Measurements from ENCODE around the gene TRIM54. TPM values are rescaled to one million over a fixed set of nuclear protein-coding genes. Genes with fewer than 3 reads are reported as not detected.

TRIM54 gene
- total RNA-seq, 1 donor from 2014 or later = not detected

GRCh38 chr2:27238976-27239375, 43.3 kb upstream of the TRIM54 start:
- H3K36me3 Mint-ChIP-seq (ENCODE audit: low read depth) = peaks cover 13% of the 10 kb centered on the region
- DNase-seq (ENCODE audit: low read depth, low spot score) = no peak
- no peaks in the 10 kb centered on the region for H3K4me1 Mint-ChIP-seq
- no peak overlapping the region for H3K4me3 Mint-ChIP-seq
- no peaks in the 10 kb centered on the region for H3K27me3 Mint-ChIP-seq (ENCODE audit: low read depth)
- TF ChIP-seq, protein P1, sequence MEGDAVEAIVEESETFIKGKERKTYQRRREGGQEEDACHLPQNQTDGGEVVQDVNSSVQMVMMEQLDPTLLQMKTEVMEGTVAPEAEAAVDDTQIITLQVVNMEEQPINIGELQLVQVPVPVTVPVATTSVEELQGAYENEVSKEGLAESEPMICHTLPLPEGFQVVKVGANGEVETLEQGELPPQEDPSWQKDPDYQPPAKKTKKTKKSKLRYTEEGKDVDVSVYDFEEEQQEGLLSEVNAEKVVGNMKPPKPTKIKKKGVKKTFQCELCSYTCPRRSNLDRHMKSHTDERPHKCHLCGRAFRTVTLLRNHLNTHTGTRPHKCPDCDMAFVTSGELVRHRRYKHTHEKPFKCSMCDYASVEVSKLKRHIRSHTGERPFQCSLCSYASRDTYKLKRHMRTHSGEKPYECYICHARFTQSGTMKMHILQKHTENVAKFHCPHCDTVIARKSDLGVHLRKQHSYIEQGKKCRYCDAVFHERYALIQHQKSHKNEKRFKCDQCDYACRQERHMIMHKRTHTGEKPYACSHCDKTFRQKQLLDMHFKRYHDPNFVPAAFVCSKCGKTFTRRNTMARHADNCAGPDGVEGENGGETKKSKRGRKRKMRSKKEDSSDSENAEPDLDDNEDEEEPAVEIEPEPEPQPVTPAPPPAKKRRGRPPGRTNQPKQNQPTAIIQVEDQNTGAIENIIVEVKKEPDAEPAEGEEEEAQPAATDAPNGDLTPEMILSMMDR (conservative IDR thresholded peaks at IDR 0.05) = no peak
- no peaks in the 10 kb centered on the region for H3K9me3 Mint-ChIP-seq
- H3K27ac Mint-ChIP-seq (ENCODE audit: unreplicated experiment) = no peak overlapping the region

DNA sequence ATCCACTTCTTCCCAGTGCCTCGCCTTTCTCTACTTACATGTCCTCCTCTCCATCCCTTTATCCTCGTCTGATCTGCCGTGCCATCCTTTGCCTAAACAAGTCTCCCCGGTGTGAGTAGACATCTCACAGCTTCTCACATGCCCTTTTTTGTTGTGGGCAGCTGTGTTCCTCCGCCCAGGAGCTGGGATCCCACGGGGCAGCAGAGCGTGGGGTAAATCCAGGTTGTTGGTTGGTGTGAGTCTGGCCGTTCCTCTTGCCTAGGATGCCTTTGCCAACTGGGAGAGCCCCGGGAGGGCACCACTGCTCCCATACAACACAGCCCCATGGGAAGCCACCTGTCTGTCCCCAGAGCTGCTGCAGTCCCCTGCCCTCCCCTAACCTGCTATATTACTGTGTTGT, 41.8 kb upstream of the TRIM54 start:
- TF ChIP-seq, protein P1 (conservative IDR thresholded peaks at IDR 0.05) = no peak
- peaks cover 13% of the 10 kb centered on the region for H3K36me3 Mint-ChIP-seq (ENCODE audit: low read depth)
- H3K4me1 Mint-ChIP-seq = no peaks in the 10 kb centered on the region
- H3K9me3 Mint-ChIP-seq = no peaks in the 10 kb centered on the region
- H3K4me3 Mint-ChIP-seq = no peak overlapping the region
- DNase-seq (ENCODE audit: low read depth, low spot score) = no peak
- H3K27me3 Mint-ChIP-seq (ENCODE audit: low read depth) = no peaks in the 10 kb centered on the region
- H3K27ac Mint-ChIP-seq (ENCODE audit: unreplicated experiment) = no peak overlapping the region

- TF ChIP-seq, protein P1 (conservative IDR thresholded peaks at IDR 0.05) = no peak
- no peak overlapping the region for H3K4me3 Mint-ChIP-seq
- no peaks in the 10 kb centered on the region for H3K27me3 Mint-ChIP-seq (ENCODE audit: low read depth)
- no peak overlapping the region for H3K27ac Mint-ChIP-seq (ENCODE audit: unreplicated experiment)
- DNase-seq (ENCODE audit: low read depth, low spot score) = no peak
- no peaks in the 10 kb centered on the region for H3K4me1 Mint-ChIP-seq
- no peaks in the 10 kb centered on the region for H3K9me3 Mint-ChIP-seq
- peaks cover 9% of the 10 kb centered on the region for H3K36me3 Mint-ChIP-seq (ENCODE audit: low read depth)
Measured at GRCh38 chr2:27241761-27242613, 40.2 kb upstream of the TRIM54 start.

DNA sequence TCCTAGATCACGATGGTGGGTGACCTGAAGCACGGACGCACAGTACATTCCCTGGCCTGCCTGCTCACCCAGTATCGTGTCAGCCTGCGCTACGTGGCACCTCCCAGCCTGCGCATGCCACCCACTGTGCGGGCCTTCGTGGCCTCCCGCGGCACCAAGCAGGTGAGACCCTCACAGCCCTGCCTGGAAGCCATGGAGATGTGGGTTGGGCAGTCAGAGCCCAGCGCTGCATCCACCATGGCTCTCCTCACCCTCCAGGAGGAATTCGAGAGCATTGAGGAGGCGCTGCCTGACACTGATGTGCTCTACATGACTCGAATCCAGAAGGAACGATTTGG, 39.6 kb upstream of the TRIM54 start:
- Mint-ChIP-seq H3K36me3 (ENCODE audit: low read depth) (peaks cover 9% of the 10 kb centered on the region), H3K4me1 (no peaks in the 10 kb centered on the region), H3K27ac (ENCODE audit: unreplicated experiment) (no peak overlapping the region), H3K9me3 (no peaks in the 10 kb centered on the region), H3K4me3 (no peak overlapping the region), H3K27me3 (ENCODE audit: low read depth) (peaks cover 2% of the 10 kb centered on the region)
- TF ChIP-seq, protein P1 (conservative IDR thresholded peaks at IDR 0.05) = no peak
- no peak for DNase-seq (ENCODE audit: low read depth, low spot score)

- H3K36me3 Mint-ChIP-seq (ENCODE audit: low read depth) = peaks cover 9% of the 10 kb centered on the region
- TF ChIP-seq, protein P1 (conservative IDR thresholded peaks at IDR 0.05) = no peak
- no peak overlapping the region for H3K27ac Mint-ChIP-seq (ENCODE audit: unreplicated experiment)
- peaks cover 5% of the 10 kb centered on the region for H3K27me3 Mint-ChIP-seq (ENCODE audit: low read depth)
- no peaks in the 10 kb centered on the region for H3K9me3 Mint-ChIP-seq
- H3K4me1 Mint-ChIP-seq = no peaks in the 10 kb centered on the region
- DNase-seq (ENCODE audit: low read depth, low spot score) = no peak
- no peak overlapping the region for H3K4me3 Mint-ChIP-seq
Measured at GRCh38 chr2:27243391-27244130, 38.7 kb upstream of the TRIM54 start.
